Measurements from ENCODE around the gene ROGDI.

The ROGDI gene

GRCh38 chr16:4768549-4769305 lies 33.7 kb downstream of the ROGDI start:
- peak; percentile 59 to 70 for DNase-seq (ENCODE audit: low read depth in 2 of 2, low spot score in 1 of 2)

GRCh38 chr16:4767872-4768548 lies 34.4 kb downstream of the ROGDI start:
- DNase-seq (ENCODE audit: low read depth in 2 of 2, low spot score in 1 of 2): no peak

GRCh38 chr16:4766875-4767628 lies 35.4 kb downstream of the ROGDI start, which contains the start of gene ZNF500:
ZNF500 (minus strand) TSS chr16:4767162; CDS start chr16:4765978, 1,184 bp downstream.
- peak; percentile 95 to 96 for DNase-seq (ENCODE audit: low read depth in 2 of 2, low spot score in 1 of 2)

GRCh38 chr16:4765511-4766474 lies 36.6 kb downstream of the ROGDI start:
- no peak for DNase-seq (ENCODE audit: low read depth in 2 of 2, low spot score in 1 of 2)

GRCh38 chr16:4763791-4764190 lies 38.6 kb downstream of the ROGDI start:
- no peak for DNase-seq (ENCODE audit: low read depth in 2 of 2, low spot score in 1 of 2)

GRCh38 chr16:4762205-4762604 lies 40.2 kb downstream of the ROGDI start:
- DNase-seq (ENCODE audit: low read depth in 2 of 2, low spot score in 1 of 2): no peak

- DNase-seq (ENCODE audit: low read depth in 2 of 2, low spot score in 1 of 2): no peak
These were observed 42.1 kb downstream of the ROGDI start for GRCh38 chr16:4760221-4760910.

- no peak for DNase-seq (ENCODE audit: low read depth in 2 of 2, low spot score in 1 of 2)
These were observed 46.7 kb downstream of the ROGDI start for GRCh38 chr16:4755687-4756086.

GRCh38 chr16:4754865-4755264 lies 47.6 kb downstream of the ROGDI start:
- DNase-seq (ENCODE audit: low read depth in 2 of 2, low spot score in 1 of 2): no peak

- no peak for DNase-seq (ENCODE audit: low read depth in 2 of 2, low spot score in 1 of 2)
These were observed 49.2 kb downstream of the ROGDI start for GRCh38 chr16:4753227-4753626.

- DNase-seq (ENCODE audit: low read depth in 2 of 2, low spot score in 1 of 2): no peak
These were observed 49.9 kb downstream of the ROGDI start for GRCh38 chr16:4752351-4753100.

- no peak for DNase-seq (ENCODE audit: low read depth in 2 of 2, low spot score in 1 of 2)
These were observed 51.5 kb downstream of the ROGDI start for GRCh38 chr16:4750896-4751295.

GRCh38 chr16:4749700-4750257 lies 52.7 kb downstream of the ROGDI start:
- no peak for DNase-seq (ENCODE audit: low read depth in 2 of 2, low spot score in 1 of 2)

- no peak for DNase-seq (ENCODE audit: low read depth in 2 of 2, low spot score in 1 of 2)
These were observed 53.6 kb downstream of the ROGDI start for GRCh38 chr16:4748682-4749411.

GRCh38 chr16:4747906-4748681 lies 54.3 kb downstream of the ROGDI start:
- DNase-seq (ENCODE audit: low read depth in 2 of 2, low spot score in 1 of 2): no peak

GRCh38 chr16:4746991-4747574 lies 55.4 kb downstream of the ROGDI start:
- no peak for DNase-seq (ENCODE audit: low read depth in 2 of 2, low spot score in 1 of 2)

Data from stimulated activated CD8-positive, alpha-beta memory T cell treated with anti-CD3 and anti-CD28 coated beads, Interleukin-4, amount 100 ng/mL, for 4 hours (primary cell).